Trophoblast cell (in vitro differentiated cells and primary cell): ENCODE measurements around the gene UCK2.

ENCODE experiments used
- DNase-seq, 2 donors: peaks; one replicate each; pipeline ENCODE4 v3.0.0-alpha.2; 2016
- H2AFZ ChIP-seq: 2 replicates; pipeline ENCODE4 v1.6.1; 2013; ENCODE audit warnings: low read length, moderate library complexity, mild to moderate bottlenecking; ENCODE audit not compliant: insufficient read depth, poor library complexity
- H2AK5ac ChIP-seq: 2 replicates; pipeline ENCODE4 v1.6.1; 2013; ENCODE audit warnings: mild to moderate bottlenecking, low read length
- H2BK120ac ChIP-seq: 2 replicates; pipeline ENCODE4 v1.6.1; 2013; ENCODE audit warnings: low read length, mild to moderate bottlenecking, moderate library complexity; ENCODE audit not compliant: insufficient read depth, poor library complexity
- H2BK12ac ChIP-seq: 2 replicates; pipeline ENCODE4 v1.6.1; 2013; ENCODE audit warnings: mild to moderate bottlenecking, low read length, moderate library complexity
- H2BK5ac ChIP-seq: 2 replicates; pipeline ENCODE4 v1.6.1; 2013; ENCODE audit warnings: low read length, low read depth, moderate library complexity, mild to moderate bottlenecking; ENCODE audit not compliant: poor library complexity
- H3K14ac ChIP-seq: 2 replicates; pipeline ENCODE4 v1.6.1; 2013; ENCODE audit warnings: mild to moderate bottlenecking, low read length
- H3K18ac ChIP-seq: 2 replicates; pipeline ENCODE4 v1.6.1; 2013; ENCODE audit warnings: mild to moderate bottlenecking, low read length
- H3K23ac ChIP-seq: 2 replicates; pipeline ENCODE4 v1.6.1; 2013; ENCODE audit warnings: low read length
- H3K27ac ChIP-seq: 2 replicates; pipeline ENCODE4 v1.5.1; 2013; ENCODE audit warnings: low read depth, mild to moderate bottlenecking, inconsistent platforms, low read length, moderate library complexity
- H3K27me3 ChIP-seq: 2 replicates; pipeline ENCODE4 v1.6.1; 2013; ENCODE audit warnings: inconsistent platforms, mild to moderate bottlenecking, low read length, moderate library complexity; ENCODE audit not compliant: insufficient read depth
- H3K36me3 ChIP-seq, 2 experiments: 1 replicate in 1 of 2; 2 replicates in 1 of 2; pipeline ENCODE4 v1.6.1; 2013; ENCODE audit warnings: low read length in 2 of 2, mild to moderate bottlenecking in 2 of 2, moderate library complexity in 1 of 2; ENCODE audit not compliant: insufficient read depth in 2 of 2, control insufficient read depth in 1 of 2
- H3K4ac ChIP-seq: 2 replicates; pipeline ENCODE4 v1.6.1; 2013; ENCODE audit warnings: low read depth, mild to moderate bottlenecking, low read length, moderate library complexity
- H3K4me1 ChIP-seq, 2 experiments: 1 replicate in 1 of 2; 2 replicates in 1 of 2; pipeline ENCODE4 v1.6.1; 2013; ENCODE audit warnings: low read length in 2 of 2, mild to moderate bottlenecking in 2 of 2, moderate library complexity in 1 of 2; ENCODE audit not compliant: insufficient read depth in 2 of 2, control insufficient read depth in 1 of 2
- H3K4me2 ChIP-seq: 2 replicates; pipeline ENCODE4 v1.6.1; 2013; ENCODE audit warnings: inconsistent platforms, mild to moderate bottlenecking, low read length, moderate library complexity
- H3K4me3 ChIP-seq: 2 replicates; pipeline ENCODE4 v1.5.1; 2013; ENCODE audit warnings: mild to moderate bottlenecking, low read depth, low read length, inconsistent platforms
- H3K79me1 ChIP-seq: one replicate; pipeline ENCODE4 v1.6.1; 2013; ENCODE audit warnings: low read length
- H3K79me2 ChIP-seq: 2 replicates; pipeline ENCODE4 v1.6.1; 2013; ENCODE audit warnings: low read length, mild to moderate bottlenecking; ENCODE audit not compliant: control insufficient read depth, insufficient read depth, poor library complexity
- H3K9ac ChIP-seq: 2 replicates; pipeline ENCODE4 v1.6.1; 2013; ENCODE audit warnings: mild to moderate bottlenecking, low read length
- H3K9me3 ChIP-seq: 2 replicates; pipeline ENCODE4 v1.6.1; 2013; ENCODE audit warnings: low read depth, mild to moderate bottlenecking, control low read depth, inconsistent platforms, low read length; ENCODE audit not compliant: insufficient read depth
- H4K12ac ChIP-seq: 2 replicates; pipeline ENCODE4 v1.6.1; 2013; ENCODE audit warnings: low read depth, mild to moderate bottlenecking, low read length, moderate library complexity
- H4K8ac ChIP-seq: 2 replicates; pipeline ENCODE4 v1.6.1; 2013; ENCODE audit warnings: low read depth, mild to moderate bottlenecking, low read length, moderate library complexity
- H4K91ac ChIP-seq: one replicate; pipeline ENCODE4 v1.6.1; 2013; ENCODE audit warnings: low read depth, mild to moderate bottlenecking, low read length, moderate library complexity
- WGBS: extraction: QIAGEN DNeasy Blood & Tissue Kit; methylation state at CpG from one replicate; pipeline ENCODE4 v1.1.7; 2013; ENCODE audit warnings: missing lambda C conversion rate; ENCODE audit not compliant: insufficient read length, insufficient coverage; ENCODE audit errors: extremely low coverage; 5-methylcytosine and 5-hydroxymethylcytosine counted together

UCK2 gene

DNA sequence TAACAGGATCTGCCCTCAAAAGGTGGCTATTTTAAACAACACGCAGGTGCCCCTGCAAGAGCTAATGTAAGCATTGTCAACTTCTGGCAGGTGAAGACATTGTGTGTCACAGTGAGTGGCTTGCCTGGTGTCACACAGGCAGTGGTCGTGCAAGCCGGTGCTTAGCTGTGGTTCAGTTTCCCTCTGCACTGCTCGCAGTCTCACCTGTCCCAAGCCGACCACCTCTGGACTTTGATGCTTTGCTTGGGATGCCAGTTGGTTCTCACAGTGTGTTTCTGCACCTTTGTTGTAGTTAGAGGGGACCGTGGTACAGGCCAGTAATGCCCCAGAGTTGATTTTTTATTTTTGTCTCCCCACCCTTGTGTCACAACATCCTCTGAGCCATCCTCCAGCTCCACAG, 85.2 kb downstream of the UCK2 start:
- Histone ChIP-seq H2AK5ac (no peak overlapping the region), H3K4me2 (no peak overlapping the region), H2AFZ (no peak overlapping the region), H2BK120ac (no peak overlapping the region), H3K9ac (no peak overlapping the region), H3K36me3 (peaks cover 27 to 32% of the 10 kb centered on the region in 2 experiments), H3K4me1 (peaks cover 3 to 6% of the 10 kb centered on the region in 2 experiments), H3K18ac (no peak overlapping the region), H2BK5ac (no peak overlapping the region), H3K79me2 (no peaks in the 10 kb centered on the region), H4K12ac (no peak overlapping the region), H3K27ac (no peak overlapping the region), H4K8ac (no peak overlapping the region), H3K27me3 (no peaks in the 10 kb centered on the region), H3K9me3 (no peaks in the 10 kb centered on the region), H3K14ac (no peak overlapping the region), H3K79me1 (no peaks in the 10 kb centered on the region), H3K4ac (no peak overlapping the region), H3K23ac (peak overlapping the region; percentile 17), H3K4me3 (no peak overlapping the region), H4K91ac (no peak overlapping the region), H2BK12ac (no peak overlapping the region)
- WGBS, result no CpG with 5 or more reads among the region's 6 CpGs
- DNase-seq, result no peak

DNA sequence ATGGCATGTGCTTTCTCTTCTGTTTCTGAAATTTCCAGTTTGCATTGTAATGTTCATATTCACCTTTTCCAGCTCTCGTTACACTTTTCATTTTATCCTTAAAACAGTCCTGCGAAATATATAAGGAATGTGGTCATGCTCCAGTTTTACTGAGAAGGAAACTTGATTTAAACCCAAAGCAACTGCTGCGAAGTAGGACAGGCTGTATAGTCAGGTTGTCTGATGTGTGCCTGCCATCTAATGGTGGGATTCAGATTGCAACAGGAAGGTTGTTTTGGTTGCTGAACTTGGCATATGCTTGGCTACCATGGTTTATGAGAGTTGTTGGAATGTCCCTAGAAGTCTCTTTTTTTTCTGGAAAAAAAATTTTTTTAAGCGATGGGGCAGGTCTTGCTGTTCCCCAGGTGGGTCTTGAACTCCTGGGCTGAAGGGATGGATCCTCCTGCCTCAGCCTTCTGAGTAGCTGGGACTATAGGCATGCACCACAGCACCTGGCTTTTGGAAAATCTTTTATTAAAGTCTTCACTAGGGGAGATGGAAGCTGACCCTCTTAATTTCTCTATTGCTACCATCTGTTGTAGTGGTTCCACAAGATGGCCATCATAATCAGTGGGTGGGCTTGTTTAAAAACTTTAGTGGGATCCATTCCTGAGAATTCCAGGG, 86.9 kb downstream of the UCK2 start:
- Histone ChIP-seq H4K8ac (no peak overlapping the region), H3K79me1 (no peaks in the 10 kb centered on the region), H3K79me2 (no peaks in the 10 kb centered on the region), H3K4me2 (no peak overlapping the region), H3K4me1 (peaks cover 3 to 6% of the 10 kb centered on the region in 2 experiments), H2BK5ac (no peak overlapping the region), H2AK5ac (no peak overlapping the region), H3K4me3 (no peak overlapping the region), H2BK120ac (no peak overlapping the region), H3K27ac (no peak overlapping the region), H3K27me3 (no peaks in the 10 kb centered on the region), H3K23ac (no peak overlapping the region), H3K14ac (no peak overlapping the region), H3K18ac (no peak overlapping the region), H4K91ac (no peak overlapping the region), H2AFZ (no peak overlapping the region), H3K4ac (no peak overlapping the region), H3K9me3 (no peaks in the 10 kb centered on the region), H4K12ac (no peak overlapping the region), H3K9ac (no peak overlapping the region), H3K36me3 (peaks cover 17 to 23% of the 10 kb centered on the region in 2 experiments), H2BK12ac (no peak overlapping the region)
- peak; percentile 57 to 87 for DNase-seq
- WGBS, result no CpG with 5 or more reads among the region's 4 CpGs

- Histone ChIP-seq H3K79me2 (no peaks in the 10 kb centered on the region), H3K27me3 (no peaks in the 10 kb centered on the region), H2AFZ (no peak overlapping the region), H3K4ac (no peak overlapping the region), H3K27ac (no peak overlapping the region), H3K14ac (no peak overlapping the region), H4K91ac (no peak overlapping the region), H4K12ac (no peak overlapping the region), H3K4me2 (no peak overlapping the region), H3K9ac (no peak overlapping the region), H4K8ac (no peak overlapping the region), H3K36me3 (peaks cover 10 to 13% of the 10 kb centered on the region in 2 experiments), H3K79me1 (no peaks in the 10 kb centered on the region), H2AK5ac (no peak overlapping the region), H3K23ac (no peak overlapping the region), H2BK120ac (no peak overlapping the region), H3K18ac (no peak overlapping the region), H3K4me3 (no peak overlapping the region), H3K4me1 (peaks cover 2 to 6% of the 10 kb centered on the region in 2 experiments), H3K9me3 (no peaks in the 10 kb centered on the region), H2BK12ac (no peak overlapping the region), H2BK5ac (no peak overlapping the region)
- WGBS, result no CpG with 5 or more reads among the region's 2 CpGs
- DNase-seq, result no peak
These were observed 88.1 kb downstream of the UCK2 start for GRCh38 chr1:165915480-165915879.

GRCh38 chr1:165915932-165916348, 88.5 kb downstream of the UCK2 start:
- Histone ChIP-seq H3K14ac (no peak overlapping the region), H3K9me3 (no peaks in the 10 kb centered on the region), H3K27ac (no peak overlapping the region), H2AK5ac (no peak overlapping the region), H3K27me3 (no peaks in the 10 kb centered on the region), H3K4me1 (peaks cover 0 to 3% of the 10 kb centered on the region in 2 experiments), H3K4ac (no peak overlapping the region), H3K36me3 (peaks cover 5 to 8% of the 10 kb centered on the region in 2 experiments), H3K9ac (no peak overlapping the region), H3K23ac (no peak overlapping the region), H2BK12ac (no peak overlapping the region), H2BK120ac (no peak overlapping the region), H3K18ac (no peak overlapping the region), H3K79me2 (no peaks in the 10 kb centered on the region), H2BK5ac (no peak overlapping the region), H3K4me3 (no peak overlapping the region), H3K4me2 (no peak overlapping the region), H2AFZ (no peak overlapping the region), H4K91ac (no peak overlapping the region), H4K12ac (no peak overlapping the region), H4K8ac (no peak overlapping the region), H3K79me1 (no peaks in the 10 kb centered on the region)
- no peak for DNase-seq
- no CpG with 5 or more reads among the region's 4 CpGs for WGBS
